Measurements from ENCODE around the gene TSTD1.

TSTD1 gene, protein sequence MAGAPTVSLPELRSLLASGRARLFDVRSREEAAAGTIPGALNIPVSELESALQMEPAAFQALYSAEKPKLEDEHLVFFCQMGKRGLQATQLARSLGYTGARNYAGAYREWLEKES

DNA sequence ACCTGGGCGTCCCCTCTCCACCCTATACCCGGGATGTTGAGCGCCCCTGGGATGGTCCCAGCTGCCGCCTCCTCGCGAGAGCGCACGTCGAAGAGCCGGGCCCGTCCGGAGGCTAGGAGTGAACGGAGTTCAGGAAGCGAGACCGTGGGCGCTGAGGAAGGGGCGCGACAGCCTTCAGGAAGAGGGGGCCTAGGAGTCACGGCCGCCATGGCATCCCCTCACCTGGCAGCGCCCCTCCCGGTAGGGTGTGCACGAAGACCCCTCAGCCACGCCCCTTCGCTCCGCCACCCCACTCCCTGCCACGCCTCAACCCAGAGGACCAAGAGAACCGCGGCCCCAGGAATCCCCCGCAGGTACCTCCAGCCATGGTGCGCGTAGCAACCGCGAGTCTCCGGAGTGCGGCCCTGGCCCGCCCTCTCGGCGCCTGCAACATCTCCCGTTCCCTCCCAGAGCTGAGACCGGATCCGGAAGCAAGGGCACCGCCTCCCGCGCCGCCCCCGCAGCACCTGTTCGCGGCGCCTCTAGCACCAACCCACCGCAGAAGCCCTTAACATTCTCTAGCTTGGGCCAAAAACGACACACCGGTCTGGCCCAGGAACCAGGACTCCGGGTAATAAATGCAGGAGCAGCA is at the start of gene TSTD1:
TSTD1 (minus strand) TSS at position 442 of the 631 bp plus-strand sequence; CDS start at position 367, 75 bp downstream.
- DNase-seq = no peak

DNA sequence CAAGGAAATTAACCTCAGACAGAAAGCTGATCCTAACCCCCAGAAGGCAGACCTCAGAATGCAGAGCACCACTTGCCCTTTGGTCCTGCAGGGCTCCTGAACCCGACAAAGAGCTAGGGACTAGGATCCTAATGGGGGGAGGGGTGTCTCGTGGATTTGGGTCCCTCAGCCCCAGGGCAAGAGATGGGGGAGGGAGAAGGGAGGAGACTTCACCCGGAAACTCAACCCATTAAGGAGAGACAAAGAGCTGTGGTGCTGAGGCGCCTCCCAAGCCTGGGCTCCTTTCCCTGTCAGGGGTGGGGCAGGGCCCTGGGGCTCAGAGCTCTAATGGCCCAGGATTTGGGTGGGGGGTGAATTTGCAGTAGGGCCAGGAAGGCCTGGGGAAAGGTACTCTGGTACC is 47.7 kb upstream of the TSTD1 start:
- no peak for DNase-seq

DNA sequence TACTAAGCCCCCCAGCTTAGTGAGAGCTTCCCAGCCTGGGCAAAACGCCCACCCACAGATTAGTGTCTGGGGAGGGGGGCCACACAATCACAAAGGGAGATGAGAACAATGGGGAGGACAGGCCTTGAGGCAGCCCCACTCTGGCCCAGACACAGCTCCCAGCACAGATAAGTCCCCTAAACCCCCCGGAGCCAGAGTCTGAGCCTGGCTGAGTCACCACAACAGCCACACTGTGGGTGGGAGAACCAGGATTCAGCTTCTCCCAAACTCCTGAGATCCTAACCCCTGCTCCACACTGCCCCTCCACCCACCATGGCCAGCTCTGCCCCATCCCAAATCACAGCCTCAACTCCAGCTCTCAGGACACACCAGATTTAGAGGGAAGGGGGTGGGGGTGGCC is 46.4 kb upstream of the TSTD1 start:
- no peak for DNase-seq

DNA sequence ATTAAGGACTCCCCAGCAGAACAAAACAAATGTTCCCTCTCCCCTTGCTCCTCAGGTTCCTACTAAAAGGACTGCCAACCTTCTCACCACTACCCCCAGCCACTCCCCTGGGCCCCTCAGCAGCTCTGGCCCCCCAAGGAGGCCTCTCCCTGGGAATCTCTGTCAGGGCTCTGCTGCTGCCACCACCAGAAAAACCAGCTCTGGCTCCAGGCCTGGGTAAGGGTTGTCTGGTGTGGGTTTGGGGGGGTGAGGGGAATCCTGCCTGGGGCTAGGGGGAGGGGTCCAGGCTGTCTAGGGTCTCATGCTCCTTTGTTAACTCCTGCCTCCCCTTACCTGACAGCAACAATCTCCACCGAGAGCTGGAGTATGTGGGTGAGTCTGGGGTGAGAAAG is 45.8 kb upstream of the TSTD1 start:
- no peak for DNase-seq

DNA sequence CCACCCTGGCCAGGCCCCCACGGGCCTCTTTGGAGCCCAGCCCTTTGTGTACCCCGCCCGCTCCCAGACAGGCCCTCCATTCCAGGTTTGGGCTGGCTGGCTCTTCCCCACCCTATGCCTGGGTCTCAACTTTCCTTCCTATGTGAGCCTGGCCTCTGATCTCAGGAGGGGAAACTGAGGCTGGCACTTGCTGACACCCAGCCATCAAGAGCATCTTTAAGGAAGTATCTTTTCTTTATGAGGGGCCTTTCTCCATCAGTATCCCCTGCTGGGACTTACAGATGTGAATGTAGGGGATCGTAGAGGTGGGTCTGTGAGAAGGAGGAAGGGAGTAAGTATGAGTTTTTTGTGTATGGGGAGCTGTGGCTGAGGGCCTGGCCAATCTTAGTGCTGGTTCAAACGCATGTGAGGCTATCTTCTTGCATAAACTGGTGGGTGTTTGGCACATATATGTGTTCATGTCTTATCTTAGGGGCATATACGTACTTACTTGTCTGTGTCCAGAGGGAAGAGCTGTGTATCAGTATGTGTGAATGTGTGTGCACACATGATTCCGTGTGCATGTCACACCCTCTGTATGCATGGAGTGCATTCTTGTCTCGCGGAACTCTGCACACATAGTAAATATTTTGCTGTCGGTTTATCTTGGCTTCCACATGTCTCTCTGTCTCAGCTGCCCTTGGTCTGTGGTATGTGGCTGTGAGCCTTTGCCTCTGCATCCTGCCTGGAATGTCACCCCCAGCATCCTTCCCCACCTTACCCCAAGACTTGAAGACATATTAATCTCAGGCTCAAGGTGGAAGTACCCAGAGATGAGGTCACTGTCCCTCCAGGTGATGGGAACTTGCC is 45.2 kb upstream of the TSTD1 start:
- no peak for DNase-seq

DNA sequence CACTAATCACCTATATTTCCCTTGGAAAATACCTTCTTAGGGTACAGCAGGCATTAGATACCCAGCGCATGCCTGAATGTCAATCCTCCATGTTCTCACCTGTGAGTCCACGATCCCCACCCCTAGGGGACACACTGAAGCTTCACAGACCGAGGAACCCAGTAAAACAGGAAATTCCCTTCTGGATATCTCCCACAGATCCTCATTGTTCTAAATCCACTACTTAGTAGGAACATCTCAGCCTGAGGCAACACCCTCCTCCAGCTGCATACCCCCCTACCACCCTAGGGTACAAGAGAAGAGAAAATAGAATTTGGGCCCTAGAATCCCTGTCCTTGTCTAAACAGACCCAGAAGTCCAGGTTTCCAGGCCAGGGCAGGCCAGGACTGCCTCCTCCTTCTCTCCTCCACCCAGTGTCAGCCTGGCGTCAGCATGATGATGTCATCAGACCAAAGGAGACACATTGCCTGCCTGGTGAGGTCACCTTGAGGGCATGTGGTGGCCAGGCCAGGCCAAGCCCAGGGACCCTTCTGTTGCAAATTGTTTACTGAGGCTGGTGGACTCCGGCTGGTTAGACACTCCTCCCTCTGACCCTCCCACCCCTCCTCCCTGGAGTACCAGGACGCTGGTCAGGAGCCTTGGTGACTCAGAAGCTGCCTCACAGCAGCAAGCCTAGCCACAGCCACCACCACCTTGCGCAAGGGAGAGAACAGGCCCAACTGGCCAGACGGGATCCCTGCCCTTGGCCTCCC is 44.4 kb upstream of the TSTD1 start:
- DNase-seq = no peak

DNA sequence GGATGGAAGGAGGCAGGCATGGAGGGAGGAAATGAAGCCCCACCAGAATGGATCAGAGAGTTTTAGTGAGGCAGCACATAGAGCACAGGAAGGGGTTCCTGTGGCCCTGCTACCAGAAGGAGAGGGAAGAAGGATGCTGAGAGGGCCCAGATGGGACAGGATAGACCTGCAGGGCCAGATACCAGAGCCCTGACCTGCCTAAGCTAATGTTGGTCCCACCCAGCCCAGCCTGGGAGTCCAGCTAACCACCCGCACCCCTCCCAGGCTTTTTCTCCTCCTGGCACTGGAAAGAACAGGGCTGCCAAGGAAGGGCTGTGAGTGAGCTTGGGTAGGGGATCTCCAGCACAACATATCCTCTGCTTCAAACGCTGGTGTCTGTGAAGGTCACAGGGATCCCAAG is 43.7 kb upstream of the TSTD1 start:
- DNase-seq = no peak

DNA sequence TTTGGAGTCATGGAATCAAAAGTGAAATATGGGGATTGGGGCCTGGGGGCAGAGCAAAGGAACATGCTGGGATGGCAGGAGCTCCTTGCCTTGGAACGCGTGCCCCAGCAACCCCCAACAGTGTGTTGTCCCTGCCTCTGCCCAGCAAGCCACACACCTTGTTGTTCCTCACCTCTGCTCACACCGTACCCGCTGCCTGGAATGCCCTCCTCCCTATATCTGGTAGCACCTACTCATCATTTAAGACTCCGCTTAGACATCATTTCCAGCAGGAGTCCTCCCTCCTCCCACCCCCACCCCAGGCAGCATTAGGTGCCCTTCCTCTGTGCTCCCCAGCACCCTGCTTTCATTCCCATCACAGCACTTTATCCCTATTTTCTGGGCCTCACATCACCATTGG is 42.8 kb upstream of the TSTD1 start:
- no peak for DNase-seq

DNA sequence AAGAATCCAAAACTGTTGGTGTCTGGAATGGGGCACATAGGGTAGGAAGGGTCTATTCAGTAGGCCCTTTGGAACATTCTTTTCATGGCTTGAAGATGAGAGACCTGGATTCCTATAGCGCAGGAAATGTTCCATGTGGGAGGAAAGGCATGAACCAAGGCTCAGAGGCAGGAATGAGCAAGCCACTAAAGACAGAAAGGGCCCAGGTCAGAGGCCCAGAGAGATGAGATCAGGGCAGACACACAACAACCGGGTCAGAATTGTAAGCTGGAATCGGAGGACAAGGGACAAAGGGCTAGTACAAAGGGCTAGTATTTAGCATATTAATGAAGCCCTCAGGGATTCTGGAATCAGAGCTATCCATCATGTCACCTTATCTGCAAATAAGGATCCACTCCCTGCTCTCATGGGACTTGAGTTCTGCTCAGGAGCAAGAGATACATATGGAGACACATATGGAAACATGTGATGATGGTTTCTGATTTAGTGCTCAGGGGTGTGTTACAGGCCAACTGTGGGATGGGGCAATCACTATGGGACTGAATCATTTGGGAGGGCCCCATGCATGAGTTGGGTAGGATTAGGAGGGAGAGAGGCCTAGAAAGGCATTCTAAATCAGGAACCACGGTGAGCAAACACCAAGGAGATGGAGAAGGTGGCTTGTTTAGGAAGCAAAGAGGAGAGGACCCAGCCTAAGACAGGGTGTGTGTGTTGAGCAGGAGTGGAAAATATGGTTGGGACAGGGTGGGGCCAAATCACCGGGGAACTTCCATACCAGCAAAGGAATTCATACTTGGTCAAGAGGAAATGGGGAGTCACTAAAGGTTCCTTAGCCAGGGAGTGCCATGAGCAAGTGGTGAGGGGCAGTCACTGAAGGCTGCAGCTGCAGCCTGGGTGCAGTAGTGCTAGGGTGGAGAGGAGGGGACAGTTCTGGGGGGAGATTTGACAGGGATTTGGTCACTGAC is 42.0 kb upstream of the TSTD1 start:
- DNase-seq = no peak

DNA sequence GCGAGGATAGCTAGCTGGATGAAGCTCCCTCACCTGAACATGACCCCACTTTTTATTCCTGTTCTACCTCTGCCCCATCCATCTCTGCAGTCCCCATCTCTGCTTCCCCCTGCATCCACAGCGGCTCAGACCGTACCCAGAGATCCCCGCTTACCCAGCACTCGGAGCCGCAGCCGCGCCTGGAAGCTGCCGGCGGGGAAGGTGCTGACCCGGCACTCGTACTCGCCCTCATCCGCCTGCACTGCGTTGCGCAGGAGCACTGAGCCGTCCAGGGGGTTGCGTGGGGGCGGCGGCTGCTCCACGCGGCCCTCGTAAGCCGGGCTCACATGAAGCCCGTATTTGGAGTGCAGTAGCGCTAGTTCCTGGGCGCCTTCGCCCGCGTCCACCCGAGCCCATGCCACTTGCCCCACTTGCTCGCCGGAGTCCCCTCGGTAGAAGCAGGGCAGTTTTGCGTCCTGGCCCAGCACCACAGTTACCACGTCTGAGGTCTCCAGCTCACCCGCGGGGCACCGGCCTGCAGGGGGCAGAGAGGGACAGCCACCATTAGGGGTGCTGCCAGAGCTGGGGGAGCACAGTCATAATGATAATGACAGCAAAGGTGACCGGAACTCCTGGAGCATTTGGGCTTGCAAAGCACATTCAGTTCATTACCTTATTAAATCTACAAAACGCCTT is 40.8 kb upstream of the TSTD1 start:
- DNase-seq = no peak

DNA sequence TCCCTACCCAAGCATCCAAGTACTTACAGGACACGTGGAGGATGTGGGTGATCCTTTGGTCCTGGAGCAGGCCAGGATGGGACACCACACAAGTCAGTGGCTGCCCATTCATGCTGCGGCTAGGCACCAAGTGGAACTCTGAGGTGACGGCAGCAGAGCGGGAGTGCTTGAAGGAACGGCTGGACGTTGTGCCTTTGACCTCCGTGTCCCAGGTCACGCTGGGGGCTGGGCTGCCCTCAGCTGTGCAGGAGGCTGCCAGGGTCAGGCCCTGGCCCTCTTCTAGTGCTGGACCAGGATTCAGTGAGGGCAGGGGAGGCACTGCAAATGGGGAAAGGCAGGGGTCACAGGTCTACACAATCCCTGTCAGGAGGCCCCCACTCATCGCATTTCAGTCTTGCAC is 38.7 kb upstream of the TSTD1 start:
- DNase-seq = no peak

DNA sequence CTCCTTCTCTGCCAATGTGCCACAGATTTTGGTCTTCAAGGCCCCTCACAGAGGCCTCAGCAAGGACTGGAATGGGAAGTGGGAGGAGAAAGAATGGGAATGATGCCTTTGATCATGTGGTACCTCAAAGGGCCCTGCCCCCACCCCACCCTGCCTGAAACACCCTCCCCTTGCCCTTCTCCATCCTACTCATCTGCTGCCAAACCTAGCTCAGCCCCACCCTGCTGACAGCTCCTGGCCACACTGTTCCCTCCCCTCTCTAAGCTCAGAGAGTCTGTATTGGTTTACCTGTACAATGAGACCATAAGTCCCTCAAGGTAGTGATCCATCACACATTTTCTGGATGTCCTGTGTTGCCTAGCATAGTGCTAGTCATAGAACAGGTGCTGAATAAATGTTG is 37.6 kb upstream of the TSTD1 start:
- DNase-seq = no peak

DNA sequence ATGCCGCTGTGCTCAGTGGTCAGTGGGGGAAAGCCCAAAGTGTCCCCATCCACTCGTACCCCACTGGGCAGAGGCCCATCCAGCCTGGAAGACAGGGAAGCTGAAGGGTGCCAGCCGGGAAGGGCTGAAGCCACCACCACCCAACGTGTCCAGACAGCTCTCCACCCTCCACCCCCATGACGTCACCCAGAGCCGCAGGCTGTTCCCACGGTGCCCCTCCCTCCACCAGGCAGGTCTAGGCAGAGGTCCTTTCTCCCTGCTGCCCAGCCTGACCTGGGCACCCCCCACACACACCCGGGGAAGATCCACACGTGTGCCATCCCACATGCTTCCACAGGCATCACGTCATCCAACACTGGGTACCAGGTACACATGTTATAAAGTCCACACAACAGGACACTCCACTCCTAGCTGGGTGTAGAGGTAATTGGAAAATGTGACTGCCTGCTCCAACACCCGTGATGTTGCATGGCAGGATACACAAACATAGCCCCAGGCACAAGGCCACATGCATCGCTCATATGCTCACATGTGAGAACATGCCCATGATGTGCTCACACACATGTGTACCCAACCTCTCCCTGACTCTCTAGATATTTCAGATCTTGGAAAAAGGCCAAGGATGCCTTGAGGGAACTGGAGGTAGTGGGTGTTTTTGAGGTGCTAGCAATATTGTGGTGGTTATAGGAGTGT is 36.1 kb upstream of the TSTD1 start:
- DNase-seq = no peak

DNA sequence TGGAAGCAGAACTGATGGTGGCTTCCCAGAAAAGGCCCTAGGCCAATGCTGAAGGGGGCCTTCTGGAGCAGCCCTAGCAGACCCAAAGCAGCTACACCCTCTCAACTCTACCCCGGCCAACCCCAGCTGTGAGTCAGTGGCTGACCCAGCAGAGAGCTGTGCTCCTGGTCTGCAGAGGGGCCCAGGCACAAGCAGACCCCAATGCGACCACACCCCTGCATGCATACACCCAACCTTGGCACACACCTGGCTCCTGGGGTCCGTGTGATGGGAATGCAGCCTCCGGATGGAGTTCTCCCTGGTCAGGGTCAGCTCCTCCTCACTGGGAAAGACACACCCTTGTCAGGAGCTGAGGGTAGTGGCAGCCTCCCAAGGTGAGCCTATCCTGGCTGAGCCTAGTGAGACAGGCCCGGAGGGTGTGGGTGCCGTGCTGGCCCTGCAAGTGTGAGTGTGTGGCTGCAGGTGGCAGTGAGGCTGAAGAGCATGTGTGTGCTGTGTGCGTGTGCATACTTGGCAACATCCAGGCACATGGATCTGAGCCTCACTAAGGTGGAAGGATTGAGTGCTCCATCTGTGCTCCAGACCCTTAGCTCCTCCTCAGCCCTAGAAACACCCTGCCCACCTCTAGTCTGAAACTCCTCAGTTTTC is 34.8 kb upstream of the TSTD1 start:
- DNase-seq = no peak

DNA sequence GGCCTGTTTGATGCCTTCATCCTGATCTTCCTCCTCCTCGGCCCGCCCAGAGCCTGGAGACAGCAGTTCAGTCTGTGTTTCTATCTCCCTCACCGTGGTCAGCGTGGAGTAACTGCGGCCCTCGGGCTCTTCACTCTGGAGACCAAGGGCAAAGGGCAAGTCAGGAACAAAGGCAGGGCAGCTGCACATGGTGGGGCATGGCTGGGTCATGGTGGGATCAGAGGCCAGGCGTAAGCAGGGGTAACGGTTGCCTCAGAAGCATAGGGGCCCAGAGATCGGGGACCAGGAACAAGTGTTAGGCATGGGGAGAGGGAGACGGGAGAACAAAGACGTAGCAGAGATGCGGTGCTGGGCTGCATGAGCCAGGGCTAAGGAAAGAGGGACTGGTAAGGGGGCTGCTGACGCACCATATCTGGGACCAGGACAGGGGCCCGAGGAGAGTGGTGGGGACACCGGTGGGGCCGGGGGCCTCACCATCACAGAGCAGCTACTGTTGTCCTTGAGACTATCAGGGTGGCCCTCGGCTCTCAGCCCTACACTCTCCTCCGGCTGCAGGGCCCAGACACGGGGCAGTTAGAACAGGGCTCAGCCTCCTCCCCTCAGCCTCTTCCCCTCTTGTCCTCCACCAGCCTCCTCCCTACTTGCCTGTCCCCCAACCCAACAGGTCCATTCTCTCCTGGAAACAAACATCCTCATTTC is 34.1 kb upstream of the TSTD1 start:
- no peak for DNase-seq

DNA sequence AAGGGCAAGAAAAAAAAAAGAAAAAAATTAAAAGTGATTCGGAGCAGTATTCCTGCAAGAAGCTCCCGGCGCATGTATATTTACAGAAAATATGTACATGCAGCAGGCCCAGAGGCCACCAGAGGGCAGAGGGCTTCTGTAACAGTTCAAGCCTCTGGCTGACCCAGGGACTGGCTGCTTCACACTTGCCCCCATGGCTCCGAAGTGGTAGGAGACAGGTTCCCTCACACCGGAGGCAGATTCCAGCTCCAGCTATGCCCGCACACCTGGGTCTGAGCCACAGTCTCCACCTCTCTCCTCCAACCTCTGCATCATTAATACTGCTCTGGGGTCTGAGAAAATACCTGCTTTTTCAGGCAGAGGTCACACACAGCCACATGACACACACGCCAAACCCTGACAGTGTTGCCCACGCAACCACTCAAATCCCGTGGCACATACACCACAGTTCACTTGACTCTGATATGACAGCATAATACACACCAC is 33.2 kb upstream of the TSTD1 start:
- DNase-seq = peak; percentile 62

DNA sequence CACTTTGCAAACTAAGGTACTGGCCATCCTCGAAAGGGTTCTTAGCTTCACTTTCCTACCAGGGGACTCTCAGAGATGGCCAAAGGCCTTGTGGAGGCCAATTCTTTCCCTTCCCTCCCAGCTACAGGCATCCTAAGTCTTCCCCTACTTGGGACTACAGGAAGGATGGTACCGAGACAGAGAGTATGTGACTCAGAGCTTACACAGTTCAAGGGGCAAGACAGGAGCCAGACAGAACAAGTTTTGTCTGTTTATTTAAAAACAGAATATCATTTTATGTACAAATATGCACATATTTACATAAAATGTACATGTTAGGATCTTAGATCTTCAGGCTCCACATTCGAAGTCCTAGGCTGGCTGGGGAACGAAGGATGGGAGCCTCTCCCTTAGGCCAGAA is 32.0 kb upstream of the TSTD1 start:
- no peak for DNase-seq

DNA sequence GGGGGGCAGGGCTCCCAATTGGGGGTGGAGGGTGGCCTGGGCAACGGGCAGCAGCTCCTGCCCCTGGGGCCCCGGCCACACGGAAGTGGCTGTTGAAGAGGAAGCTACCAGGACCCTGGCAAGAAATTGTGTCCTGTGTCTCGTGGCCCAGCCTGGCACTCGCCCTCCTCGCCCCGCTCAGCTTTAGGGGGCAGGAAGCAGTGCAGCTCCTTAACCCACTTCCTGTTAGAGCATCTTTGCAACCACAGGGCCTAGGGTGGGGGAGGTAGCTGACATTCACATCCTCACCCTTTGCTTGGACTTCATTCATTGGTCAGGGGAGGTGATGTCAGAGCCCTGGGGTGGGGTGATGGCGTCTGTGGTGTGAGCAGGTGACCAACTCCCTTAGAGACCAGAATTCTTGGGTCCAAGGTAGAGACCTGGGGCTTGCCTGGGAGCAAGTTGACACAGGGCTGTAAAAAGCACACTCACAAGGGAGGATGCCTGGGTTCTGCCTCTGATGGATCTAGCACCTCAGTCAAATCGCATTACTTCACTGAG is 31.0 kb upstream of the TSTD1 start, which contains the start of gene ARHGAP30:
ARHGAP30 (minus strand) TSS at position 161 of the 540 bp plus-strand sequence. CDS start 267 bp downstream, outside the sequence.
- DNase-seq = peak; percentile 93

DNA sequence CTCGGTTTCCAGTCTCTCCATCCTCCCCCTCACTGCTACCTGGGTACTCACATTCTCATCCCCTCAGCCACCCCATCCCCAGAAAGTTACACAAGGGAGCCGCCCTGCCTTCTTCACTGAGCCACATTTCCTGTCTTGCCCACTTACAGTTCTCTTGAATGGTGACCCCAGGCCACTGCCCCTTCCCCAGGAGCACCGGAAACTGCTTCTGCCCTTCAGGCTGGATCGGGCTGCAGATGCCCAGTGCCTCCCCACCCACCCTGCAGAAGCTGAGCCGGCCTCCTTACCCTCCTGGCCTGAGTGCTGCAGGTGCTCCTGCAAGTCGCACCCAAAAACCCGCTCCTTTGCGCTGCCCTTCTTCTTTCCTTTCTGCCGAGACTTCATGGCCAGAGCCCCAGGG is 30.5 kb upstream of the TSTD1 start:
- no peak for DNase-seq

Measured in GDM1 (cell line).